Endodermal cell (in vitro differentiated cells): Measurements from ENCODE around the gene SPINT1. TPM values are rescaled to one million over a fixed set of nuclear protein-coding genes. Genes with fewer than 3 reads are reported as not detected.

Experiments
- DNase-seq: peaks from one replicate; pipeline ENCODE4 v3.0.0-alpha.2; 2017
- H3K27ac ChIP-seq: 2 replicates; pipeline ENCODE4 v1.5.1; 2013; ENCODE audit warnings: mild to moderate bottlenecking, low read depth, low read length, moderate library complexity
- H3K27me3 ChIP-seq: 2 replicates; pipeline ENCODE4 v1.6.1; 2013; ENCODE audit warnings: mild to moderate bottlenecking, low read length, moderate library complexity; ENCODE audit not compliant: insufficient read depth, control insufficient read depth, poor library complexity, severe bottlenecking
- H3K36me3 ChIP-seq: 2 replicates; pipeline ENCODE4 v1.7.0; 2013; ENCODE audit warnings: mild to moderate bottlenecking, low read length, moderate library complexity; ENCODE audit not compliant: control insufficient read depth, insufficient read depth
- H3K4me1 ChIP-seq: one replicate; pipeline ENCODE4 v1.7.0; 2013; ENCODE audit warnings: low read length; ENCODE audit not compliant: control insufficient read depth, insufficient read depth
- H3K4me3 ChIP-seq: 2 replicates; pipeline ENCODE4 v1.5.1; 2013; ENCODE audit warnings: mild to moderate bottlenecking, low read length, moderate library complexity
- H3K9ac ChIP-seq: 2 replicates; pipeline ENCODE4 v1.6.1; 2013; ENCODE audit warnings: mild to moderate bottlenecking, low read length, moderate library complexity; ENCODE audit not compliant: poor library complexity, severe bottlenecking; ENCODE audit errors: extremely low read depth
- H3K9me3 ChIP-seq: 2 replicates; pipeline ENCODE4 v1.6.1; 2013; ENCODE audit warnings: mild to moderate bottlenecking, low read length, moderate library complexity; ENCODE audit not compliant: control insufficient read depth
- H3K27ac Mint-ChIP-seq: 2 replicates; pipeline ENCODE4 v1.8.0; 2020; ENCODE audit warnings: mixed read lengths
- H3K27me3 Mint-ChIP-seq: 2 replicates; pipeline ENCODE4 v1.8.0; 2021; ENCODE audit warnings: mild to moderate bottlenecking, mixed read lengths; ENCODE audit not compliant: insufficient read depth
- H3K36me3 Mint-ChIP-seq: 2 replicates; pipeline ENCODE4 v1.8.0; 2020; ENCODE audit warnings: low read depth, mixed read lengths
- H3K4me1 Mint-ChIP-seq: 2 replicates; pipeline ENCODE4 v1.8.0; 2020; ENCODE audit warnings: mixed read lengths
- H3K4me3 Mint-ChIP-seq: 2 replicates; pipeline ENCODE4 v1.8.0; 2020; ENCODE audit warnings: mild to moderate bottlenecking, moderate library complexity, mixed read lengths
- H3K9me3 Mint-ChIP-seq: 2 replicates; pipeline ENCODE4 v1.8.0; 2020; ENCODE audit warnings: mild to moderate bottlenecking, mixed read lengths
- CTCF ChIP-seq: fragments of 200-600 bp; sonication (generic); conservative IDR thresholded peaks from 2 replicates; pipeline ENCODE4 v1.5.0; 2021; ENCODE audit warnings: antibody characterized with exemption, mild to moderate bottlenecking
- WGBS, 2 experiments: methylation state at CpG; one replicate each; pipeline versions ENCODE4 v1.1.5 to v1.1.7; 2013; ENCODE audit warnings: missing lambda C conversion rate in 2 of 2, mixed read lengths in 1 of 2; ENCODE audit not compliant: insufficient coverage in 1 of 2, insufficient read length in 1 of 2; 5-methylcytosine and 5-hydroxymethylcytosine counted together
- total RNA-seq, 2 donors: library from RNA; stranded (reverse); fragmentation: NEBNext Ultra II Directional in 1 of 2; extraction: Animal tissue kit (Norgen Biotek cat#: 25700) in 1 of 2; gene quantifications; 2 replicates in 1 of 2; 3 replicates in 1 of 2; pipeline ENCODE4 v1.2.1, GENCODE V29; 2021

Gene SPINT1
- total RNA-seq, 2 donors from 2014 or later: 129 to 141 TPM

DNA sequence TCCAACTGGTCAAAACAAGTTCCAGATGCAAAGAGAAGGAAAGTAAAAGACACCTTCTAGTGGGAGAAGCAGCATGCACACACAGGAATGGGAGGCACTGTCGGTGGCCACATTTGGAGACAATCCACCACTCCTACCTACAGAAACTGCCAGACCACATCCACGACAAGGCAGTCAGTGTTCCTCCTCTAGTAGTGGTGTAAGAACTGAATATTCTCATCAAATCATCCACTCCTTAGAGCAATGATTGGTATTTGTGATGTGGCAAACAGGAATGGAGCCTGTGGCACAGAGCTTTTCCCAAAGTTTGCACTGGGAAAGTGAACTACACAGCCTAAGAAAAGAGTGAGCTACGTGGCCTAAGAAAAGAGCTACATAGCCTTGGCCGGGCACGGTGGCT, 5.1 kb upstream of the SPINT1 start:
- peaks cover 19% of the 10 kb centered on the region for H3K27me3 ChIP-seq
- H3K27me3 Mint-ChIP-seq: no peaks in the 10 kb centered on the region
- no peaks in the 10 kb centered on the region for H3K9me3 Mint-ChIP-seq
- no peaks in the 10 kb centered on the region for H3K4me1 Mint-ChIP-seq
- H3K36me3 ChIP-seq: no peaks in the 10 kb centered on the region
- DNase-seq: no peak
- no peak overlapping the region for H3K9ac ChIP-seq
- no peak overlapping the region for H3K4me3 Mint-ChIP-seq
- no peaks in the 10 kb centered on the region for H3K9me3 ChIP-seq
- 83 to 89% methylated on average over 1 to 4 of the region's 5 CpGs for WGBS, 2 experiments
- peaks cover 3% of the 10 kb centered on the region for H3K36me3 Mint-ChIP-seq
- no peak overlapping the region for H3K27ac ChIP-seq
- H3K4me1 ChIP-seq: no peaks in the 10 kb centered on the region
- no peak overlapping the region for H3K4me3 ChIP-seq
- no peak for TF ChIP-seq CTCF
- H3K27ac Mint-ChIP-seq: no peak overlapping the region

GRCh38 chr15:40841741-40842140, 2.1 kb upstream of the SPINT1 start:
- no peaks in the 10 kb centered on the region for H3K27me3 Mint-ChIP-seq

DNA sequence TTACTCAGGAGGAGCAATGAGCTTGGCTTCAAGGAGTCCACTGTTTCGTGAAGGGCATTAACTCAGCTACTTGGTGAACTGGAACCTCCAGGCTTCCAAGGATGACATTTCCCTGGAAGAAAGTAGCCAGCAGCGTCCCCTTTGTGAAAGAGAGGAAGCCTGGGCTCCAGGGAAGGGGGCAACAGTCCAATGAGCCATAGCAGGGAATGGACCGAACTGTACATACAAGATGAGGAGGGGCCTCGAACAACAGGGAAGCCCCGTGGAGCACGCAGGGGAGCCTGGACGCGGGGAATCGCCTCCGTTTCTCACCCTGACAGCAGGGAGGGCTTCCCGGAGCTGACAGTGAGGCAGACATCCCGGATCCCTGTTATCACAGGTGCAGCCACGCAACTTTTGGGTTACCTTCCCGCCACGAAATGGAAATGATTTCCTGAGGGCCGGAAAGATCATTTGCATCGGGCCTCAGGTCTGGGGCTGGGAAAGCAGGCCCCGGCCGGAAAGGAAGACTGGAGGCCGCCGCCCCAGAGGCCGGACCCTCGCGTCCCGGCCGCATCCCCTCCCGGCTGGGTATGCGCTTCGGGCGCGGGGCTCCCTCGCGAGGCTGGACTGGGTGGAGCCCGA, 475 bp upstream of the SPINT1 start:
- Mint-ChIP-seq H3K4me3 (peak overlapping the region; percentile 93), H3K27ac (peak overlapping the region; percentile 77), H3K4me1 (peaks cover 31% of the 10 kb centered on the region), H3K9me3 (no peaks in the 10 kb centered on the region), H3K27me3 (no peaks in the 10 kb centered on the region), H3K36me3 (peaks cover 22% of the 10 kb centered on the region)
- no peak for TF ChIP-seq CTCF
- no peak for DNase-seq
- H3K4me3 ChIP-seq: peak overlapping the region; percentile 80
- no peak overlapping the region for H3K27ac ChIP-seq
- H3K4me1 ChIP-seq: peaks cover 5% of the 10 kb centered on the region
- no peaks in the 10 kb centered on the region for H3K9me3 ChIP-seq
- peaks cover 3% of the 10 kb centered on the region for H3K36me3 ChIP-seq
- peak overlapping the region; percentile 20 for H3K9ac ChIP-seq
- peaks cover 32% of the 10 kb centered on the region for H3K27me3 ChIP-seq
- 13 to 27% methylated on average over 17 to 34 of the region's 34 CpGs for WGBS, 2 experiments

More at GRCh38 chr15:40841741-40842140, 2.1 kb upstream of the SPINT1 start:
- H3K4me1 ChIP-seq: peaks cover 5% of the 10 kb centered on the region
- no peaks in the 10 kb centered on the region for H3K9me3 ChIP-seq
- Mint-ChIP-seq H3K36me3 (peaks cover 10% of the 10 kb centered on the region), H3K27ac (no peak overlapping the region), H3K9me3 (no peaks in the 10 kb centered on the region), H3K4me1 (peaks cover 17% of the 10 kb centered on the region), H3K4me3 (no peak overlapping the region)
- H3K36me3 ChIP-seq: no peaks in the 10 kb centered on the region
- peaks cover 32% of the 10 kb centered on the region for H3K27me3 ChIP-seq
- TF ChIP-seq CTCF: no peak
- H3K27ac ChIP-seq: no peak overlapping the region
- H3K4me3 ChIP-seq: no peak overlapping the region
- 87 to 92% methylated on average over 2 of the region's 2 CpGs for WGBS, 2 experiments
- no peak for DNase-seq
- H3K9ac ChIP-seq: no peak overlapping the region
